SK-N-SH treated with all-trans-retinoic acid at 6 μM for 48 hours (cell line): ENCODE data around the gene PLCL2.

Experiments used
- CREB5 ChIP-seq: fragments of 250-450 bp; sonication (Bioruptor Pico); IDR thresholded peaks from 2 replicates; pipeline ENCODE4 v1.5.1; 2020; ENCODE audit warnings: low read depth, mild to moderate bottlenecking, moderate library complexity
- CSDC2 ChIP-seq: fragments of 250-450 bp; sonication (Bioruptor Pico); IDR thresholded peaks from 2 replicates; pipeline ENCODE4 v1.5.0; 2020; ENCODE audit warnings: mild to moderate bottlenecking, moderate library complexity
- CSRNP3 ChIP-seq: fragments of 250-450 bp; sonication (Bioruptor Pico); IDR thresholded peaks from 2 replicates; pipeline ENCODE4 v1.5.1; 2021; ENCODE audit warnings: mild to moderate bottlenecking, moderate library complexity
- GLIS3 ChIP-seq: fragments of 250-450 bp; sonication (Bioruptor Pico); IDR thresholded peaks from 2 replicates; pipeline ENCODE4 v1.5.0; 2020; ENCODE audit warnings: mild to moderate bottlenecking, moderate library complexity
- ISL1 ChIP-seq: fragments of 250-450 bp; sonication (Bioruptor Pico); IDR thresholded peaks from 2 replicates; pipeline ENCODE4 v2.1.2; 2022; ENCODE audit warnings: mild to moderate bottlenecking, moderate library complexity
- PATZ1 ChIP-seq: fragments of 250-450 bp; sonication (Bioruptor Pico); IDR thresholded peaks from 2 replicates; pipeline ENCODE4 v1.8.0; 2020; ENCODE audit warnings: mild to moderate bottlenecking, moderate library complexity, borderline replicate concordance
- POU6F1 ChIP-seq: fragments of 250-450 bp; sonication (Bioruptor Pico); IDR thresholded peaks from 2 replicates; pipeline ENCODE4 v1.8.0; 2021; ENCODE audit warnings: low read depth, mild to moderate bottlenecking, moderate library complexity, borderline replicate concordance
- RARB ChIP-seq: fragments of 250-450 bp; sonication (Bioruptor Pico); IDR thresholded peaks from 2 replicates; pipeline ENCODE4 v1.8.0; 2021; ENCODE audit warnings: mild to moderate bottlenecking, moderate library complexity
- ZFP3 ChIP-seq: fragments of 250-450 bp; sonication (Bioruptor Pico); IDR thresholded peaks from 2 replicates; pipeline ENCODE4 v1.5.0; 2020; ENCODE audit warnings: mild to moderate bottlenecking, moderate library complexity
- ZNF70 ChIP-seq: fragments of 450-650 bp; formaldehyde crosslinking; IDR thresholded peaks from 2 replicates; pipeline ENCODE4 v1.5.0; 2020; ENCODE audit warnings: mild to moderate bottlenecking, moderate library complexity

GRCh38 chr3:16855497-16855896, 29.3 kb upstream of the PLCL2 start:
- TF ChIP-seq GLIS3 (CRISPR knock-in tag) = no peak
- TF ChIP-seq PATZ1 (CRISPR knock-in tag) = no peak
- no peak for TF ChIP-seq ZNF70
- no peak for TF ChIP-seq RARB (CRISPR knock-in tag)
- no peak for TF ChIP-seq CSDC2 (CRISPR knock-in tag)
- no peak for TF ChIP-seq POU6F1 (CRISPR knock-in tag)
- no peak for TF ChIP-seq CREB5 (CRISPR knock-in tag)
- TF ChIP-seq ZFP3 = no peak
- TF ChIP-seq ISL1 (CRISPR knock-in tag) = no peak
- no peak for TF ChIP-seq CSRNP3
